K562 (cell line): ENCODE measurements around the gene SLC23A2. TPM values are rescaled to one million over a fixed set of nuclear protein-coding genes. Genes with fewer than 3 reads are reported as not detected.

Source experiments
- ATAC-seq: fragments of 200-7000 bp; cut with Tn5 transposase; 3 replicates; pipeline ENCODE4 v1.9.1; 2020; ENCODE audit warnings: moderate library complexity
- BruUV-seq: library from RNA; stranded (reverse); fragments of 400-500 nt; replicated peaks from 2 replicates; lab custom pipeline; 2021; lab: Mats Ljungman, UMichigan
- CTCF ChIA-PET: fragments of 300-600 bp; formaldehyde crosslinking; extraction: SDS; loops from one replicate; lab custom pipeline; 2021; ENCODE audit warnings: low intra/inter-chr PET ratio; lab: Yijun Ruan, JAX
- POLR2A ChIA-PET: fragments of 300-600, 350-650 bp; sonication (Branson Sonifier 250); formaldehyde crosslinking; extraction: SDS; loops from one replicate; lab custom pipeline; 2021; ENCODE audit warnings: antibody characterized with exemption, inconsistent platforms; lab: Yijun Ruan, JAX
- DNase-seq, 4 experiments: peaks; one replicate each; pipeline versions ENCODE4 v3.0.0 to v3.0.0-alpha.2; 2011 to 2018; ENCODE audit warnings: low spot score in 3 of 4, mixed read lengths in 3 of 4; ENCODE audit errors: extremely low read depth in 1 of 4
- FAIRE-seq: peaks from 2 replicates; lab custom pipeline; 2011; peaks lifted over from hg19 to GRCh38; lab: Jason Lieb, UNC
- H2AFZ ChIP-seq: 2 replicates; pipeline ENCODE4 v1.6.0; 2011; ENCODE audit warnings: low read depth, low read length, control low read depth, inconsistent platforms
- H3K27ac ChIP-seq: fragments of 200-600 bp; 3 replicates; pipeline ENCODE4 v1.8.0; 2011; ENCODE audit warnings: low read depth, mild to moderate bottlenecking, control low read depth, inconsistent platforms, low read length, moderate library complexity, mixed read lengths; ENCODE audit errors: extremely low read depth
- H3K27me3 ChIP-seq, 2 experiments: fragments of 300-600 bp in 1 of 2; 2 replicates in 1 of 2; 3 replicates in 1 of 2; pipeline versions ENCODE4 v1.6.0 to v1.8.0; 2011; ENCODE audit warnings: inconsistent platforms in 2 of 2, low read length in 2 of 2, mild to moderate bottlenecking in 1 of 2, mixed read lengths in 1 of 2, moderate library complexity in 1 of 2; ENCODE audit not compliant: control insufficient read depth in 2 of 2, insufficient read depth in 2 of 2
- H3K36me3 ChIP-seq: fragments of 300-600 bp; 3 replicates; pipeline ENCODE4 v1.8.0; 2011; ENCODE audit warnings: mild to moderate bottlenecking, low read length, inconsistent platforms; ENCODE audit not compliant: control insufficient read depth, insufficient read depth
- H3K4me1 ChIP-seq, 2 experiments: fragments of 200-600 bp in 1 of 2; replicated peaks in 1 of 2; 2 replicates in 1 of 2; 3 replicates in 1 of 2; pipeline versions ENCODE4 v1.5.1 to v1.8.0; 2011; ENCODE audit warnings: inconsistent platforms in 2 of 2, low read length in 2 of 2, mild to moderate bottlenecking in 1 of 2, mixed read lengths in 1 of 2, moderate library complexity in 1 of 2; ENCODE audit not compliant: control insufficient read depth in 2 of 2, insufficient read depth in 2 of 2
- H3K4me2 ChIP-seq: 2 replicates; pipeline ENCODE4 v1.6.1; 2011; ENCODE audit warnings: low read length, control low read depth, inconsistent platforms, mixed read lengths; ENCODE audit not compliant: insufficient read depth
- H3K4me3 ChIP-seq: fragments of 200-600 bp; sonication (generic), shearing (Covaris generic); 2 replicates; pipeline ENCODE4 v1.5.1; 2016; ENCODE audit warnings: control low read depth, inconsistent platforms
- H3K79me2 ChIP-seq: fragments of 200-600 bp; 3 replicates; pipeline ENCODE4 v1.8.0; 2011; ENCODE audit warnings: low read length, inconsistent platforms; ENCODE audit not compliant: control insufficient read depth, insufficient read depth
- H3K9ac ChIP-seq, 2 experiments: 2 replicates each; pipeline versions ENCODE4 v1.6.0 to v1.6.1; 2011; ENCODE audit warnings: low read depth in 2 of 2, low read length in 2 of 2, control low read depth in 1 of 2, inconsistent platforms in 1 of 2, mild to moderate bottlenecking in 1 of 2, mixed read lengths in 1 of 2; ENCODE audit not compliant: insufficient read depth in 1 of 2
- H3K9me1 ChIP-seq: one replicate; pipeline ENCODE4 v1.6.0; 2011; ENCODE audit warnings: inconsistent platforms, mild to moderate bottlenecking, low read length, moderate library complexity; ENCODE audit not compliant: control insufficient read depth, insufficient read depth
- H3K9me3 ChIP-seq: replicated peaks from 2 replicates; pipeline ENCODE4 v1.5.1; 2011; ENCODE audit warnings: low read depth, low read length, inconsistent platforms; ENCODE audit not compliant: control insufficient read depth, insufficient read depth
- H4K20me1 ChIP-seq: replicated peaks from 2 replicates; pipeline ENCODE4 v1.6.1; 2011; ENCODE audit warnings: low read length, inconsistent platforms, mixed read lengths; ENCODE audit not compliant: control insufficient read depth, insufficient read depth
- BACH1 ChIP-seq: fragments of 200-800 bp; sonication (Bioruptor generic); IDR thresholded peaks from 2 replicates; pipeline ENCODE4 v1.6.1; 2016; ENCODE audit warnings: missing genetic modification characterization, missing compliant biosample characterization
- HDAC6 ChIP-seq: IDR thresholded peaks from 2 replicates; pipeline ENCODE4 v1.6.1; 2012; ENCODE audit warnings: low read depth, mild to moderate bottlenecking, control low read depth, inconsistent platforms, low read length, moderate library complexity
- PHF21A ChIP-seq: fragments of 450-650 bp; IDR thresholded peaks from 2 replicates; pipeline ENCODE4 v1.6.1; 2017; ENCODE audit warnings: low read depth, borderline replicate concordance
- RHOXF2B ChIP-seq: fragments of 250-450 bp; sonication (Bioruptor Pico); conservative IDR thresholded peaks from 2 replicates; pipeline ENCODE4 v1.5.1; 2021
- TAF15 ChIP-seq: fragments of 200-400 bp; formaldehyde crosslinking; IDR thresholded peaks from 2 replicates; pipeline ENCODE4 v1.6.1; 2017; ENCODE audit warnings: mild to moderate bottlenecking, low read depth, low read length, moderate library complexity
- WGBS: fragments of 100-300 bp; shearing (Covaris generic); methylation state at CpG from one replicate; pipeline ENCODE4 v1.1.6; 2016; ENCODE audit warnings: low coverage, mixed read lengths; ENCODE audit not compliant: insufficient coverage; ENCODE audit errors: missing lambda C conversion rate; 5-methylcytosine and 5-hydroxymethylcytosine counted together
- in situ Hi-C: fragments of 300-500 bp; cut with MboI; formaldehyde crosslinking; loops from 4 replicates; pipeline ENCODE4 v1.15.0; 2018; ENCODE audit warnings: inconsistent platforms, mixed read lengths
- intact Hi-C: fragments of 100-400 bp; cut with micrococcal nuclease; formaldehyde crosslinking; loops from 2 replicates; pipeline ENCODE4 v1.14.2; 2022
- polyA plus RNA-seq, 8 experiments: library from polyadenylated mRNA; depleted of rRNA in 4 of 8; stranded (reverse) in 5 of 8; unstranded in 3 of 8; fragments of >200 nt; fragmentation: Nextera tagmentation in 2 of 8; fragmentation: Illumina TruSeq in 1 of 8; extraction: Ambion mirVana in 2 of 8; extraction: Trizol in 1 of 8; gene quantifications; 2 replicates each; pipeline versions ENCODE4 v1.2.1 to v1.2.3, GENCODE V29; 2011 to 2014; ENCODE audit warnings: inconsistent platforms in 1 of 8, missing spikeins in 1 of 8
- total RNA-seq, 7 experiments: library from RNA; depleted of rRNA in 6 of 7; stranded (reverse); fragments of >200 nt in 6 of 7; fragmentation: Illumina TruSeq in 2 of 7; extraction: Trizol in 2 of 7; gene quantifications; 2 replicates each; pipeline versions ENCODE4 v1.2.1 to v1.2.3, GENCODE V29; 2011 to 2021; ENCODE audit warnings: low replicate concordance in 1 of 7
- TF ChIP-seq, protein P1 (sequence below), 2 experiments: fragments of 150-350 bp in 1 of 2; IDR thresholded peaks; 2 replicates each; pipeline ENCODE4 v1.6.1; 2012 to 2016; ENCODE audit warnings: low read depth in 2 of 2, low read length in 2 of 2, mild to moderate bottlenecking in 1 of 2, moderate library complexity in 1 of 2
- TF ChIP-seq, protein P2 (sequence below): fragments of 250-450 bp; sonication (Bioruptor Pico); IDR thresholded peaks from 2 replicates; pipeline ENCODE4 v1.9.0; 2021; ENCODE audit warnings: mild to moderate bottlenecking, inconsistent platforms

SLC23A2 gene
- total and polyA plus RNA-seq, 9 of the 15 experiments (the other 6 are each of a cell fraction or from before 2014, with no cell fraction given): 0.39 to 6.7 (median 3.2) TPM

DNA sequence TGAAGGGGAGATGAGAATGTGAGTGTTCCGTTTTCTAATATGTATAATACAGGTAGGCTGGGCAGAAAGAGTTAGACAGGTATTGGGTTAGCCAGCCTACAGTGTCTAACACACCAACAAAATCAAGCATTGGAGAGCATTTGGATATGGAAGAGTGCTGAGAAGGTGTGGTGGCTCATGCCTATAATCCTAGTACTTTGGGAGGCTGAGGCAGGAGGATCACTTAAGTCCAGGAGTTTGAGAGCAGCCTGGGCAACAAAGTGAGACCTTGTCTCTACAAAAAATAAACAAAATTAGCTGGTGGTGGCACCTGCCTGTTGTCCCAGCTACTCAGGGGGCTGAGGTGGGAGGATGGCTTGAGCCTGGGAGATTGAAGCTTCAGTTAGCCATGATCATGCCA lies 38.6 kb upstream of the SLC23A2 start:
- ATAC-seq: no peak
- Histone ChIP-seq H3K27me3 (peaks cover 0 to 5% of the 10 kb centered on the region in 2 experiments; a peak in 1 of 5 replicates), H3K36me3 (no peaks in the 10 kb centered on the region), H3K9ac (no peak overlapping the region), H3K4me1 (no peaks in the 10 kb centered on the region), H3K4me3 (no peak overlapping the region), H3K79me2 (no peaks in the 10 kb centered on the region), H3K9me1 (no peaks in the 10 kb centered on the region), H4K20me1 (no peaks in the 10 kb centered on the region), H3K4me2 (no peak overlapping the region), H3K27ac (no peak overlapping the region), H2AFZ (no peak overlapping the region)
- no TSS peak for BruUV-seq
- DNase-seq: no peak
- intact Hi-C loops: no loop called here
- POLR2A ChIA-PET: interaction anchor here (0.6 kb wide), 1 partner anchor 479 kb away, joined by 3 read pairs; no protein-coding TSS in a partner anchor
- FAIRE-seq: no peak
- 5% methylated on average over 1 of the region's 1 CpG for WGBS
- no peak for TF ChIP-seq RHOXF2B (CRISPR knock-in tag)
- TF ChIP-seq TAF15: no peak
- no peak for TF ChIP-seq PHF21A
- TF ChIP-seq, protein P1, sequence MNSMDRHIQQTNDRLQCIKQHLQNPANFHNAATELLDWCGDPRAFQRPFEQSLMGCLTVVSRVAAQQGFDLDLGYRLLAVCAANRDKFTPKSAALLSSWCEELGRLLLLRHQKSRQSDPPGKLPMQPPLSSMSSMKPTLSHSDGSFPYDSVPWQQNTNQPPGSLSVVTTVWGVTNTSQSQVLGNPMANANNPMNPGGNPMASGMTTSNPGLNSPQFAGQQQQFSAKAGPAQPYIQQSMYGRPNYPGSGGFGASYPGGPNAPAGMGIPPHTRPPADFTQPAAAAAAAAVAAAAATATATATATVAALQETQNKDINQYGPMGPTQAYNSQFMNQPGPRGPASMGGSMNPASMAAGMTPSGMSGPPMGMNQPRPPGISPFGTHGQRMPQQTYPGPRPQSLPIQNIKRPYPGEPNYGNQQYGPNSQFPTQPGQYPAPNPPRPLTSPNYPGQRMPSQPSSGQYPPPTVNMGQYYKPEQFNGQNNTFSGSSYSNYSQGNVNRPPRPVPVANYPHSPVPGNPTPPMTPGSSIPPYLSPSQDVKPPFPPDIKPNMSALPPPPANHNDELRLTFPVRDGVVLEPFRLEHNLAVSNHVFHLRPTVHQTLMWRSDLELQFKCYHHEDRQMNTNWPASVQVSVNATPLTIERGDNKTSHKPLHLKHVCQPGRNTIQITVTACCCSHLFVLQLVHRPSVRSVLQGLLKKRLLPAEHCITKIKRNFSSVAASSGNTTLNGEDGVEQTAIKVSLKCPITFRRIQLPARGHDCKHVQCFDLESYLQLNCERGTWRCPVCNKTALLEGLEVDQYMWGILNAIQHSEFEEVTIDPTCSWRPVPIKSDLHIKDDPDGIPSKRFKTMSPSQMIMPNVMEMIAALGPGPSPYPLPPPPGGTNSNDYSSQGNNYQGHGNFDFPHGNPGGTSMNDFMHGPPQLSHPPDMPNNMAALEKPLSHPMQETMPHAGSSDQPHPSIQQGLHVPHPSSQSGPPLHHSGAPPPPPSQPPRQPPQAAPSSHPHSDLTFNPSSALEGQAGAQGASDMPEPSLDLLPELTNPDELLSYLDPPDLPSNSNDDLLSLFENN (IDR thresholded peaks at IDR 0.05; ENCODE audit: low read depth in 2 of 2, low read length in 2 of 2): no peak
- TF ChIP-seq BACH1 (tag): no peak
- TF ChIP-seq, protein P2, sequence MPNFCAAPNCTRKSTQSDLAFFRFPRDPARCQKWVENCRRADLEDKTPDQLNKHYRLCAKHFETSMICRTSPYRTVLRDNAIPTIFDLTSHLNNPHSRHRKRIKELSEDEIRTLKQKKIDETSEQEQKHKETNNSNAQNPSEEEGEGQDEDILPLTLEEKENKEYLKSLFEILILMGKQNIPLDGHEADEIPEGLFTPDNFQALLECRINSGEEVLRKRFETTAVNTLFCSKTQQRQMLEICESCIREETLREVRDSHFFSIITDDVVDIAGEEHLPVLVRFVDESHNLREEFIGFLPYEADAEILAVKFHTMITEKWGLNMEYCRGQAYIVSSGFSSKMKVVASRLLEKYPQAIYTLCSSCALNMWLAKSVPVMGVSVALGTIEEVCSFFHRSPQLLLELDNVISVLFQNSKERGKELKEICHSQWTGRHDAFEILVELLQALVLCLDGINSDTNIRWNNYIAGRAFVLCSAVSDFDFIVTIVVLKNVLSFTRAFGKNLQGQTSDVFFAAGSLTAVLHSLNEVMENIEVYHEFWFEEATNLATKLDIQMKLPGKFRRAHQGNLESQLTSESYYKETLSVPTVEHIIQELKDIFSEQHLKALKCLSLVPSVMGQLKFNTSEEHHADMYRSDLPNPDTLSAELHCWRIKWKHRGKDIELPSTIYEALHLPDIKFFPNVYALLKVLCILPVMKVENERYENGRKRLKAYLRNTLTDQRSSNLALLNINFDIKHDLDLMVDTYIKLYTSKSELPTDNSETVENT (CRISPR knock-in tag): no peak
- no peak for TF ChIP-seq HDAC6
- TF ChIP-seq, all 486 proteins: peak for 0
- in situ Hi-C loops: no loop called here
- H3K9me3 ChIP-seq: no peaks in the 10 kb centered on the region
- CTCF ChIA-PET: no interaction called here
